OCI-LY3 (cell line): ENCODE data around the gene ZBED5.
"Not testable (repeated sequence)": the region's sequence is repeated elsewhere in the genome, so short reads cannot be mapped to it uniquely, and the experiment has no call there.

ENCODE experiments used
- H2AFZ ChIP-seq: fragments of 200-600, 300-600 bp; shearing (Covaris generic); 2 replicates; pipeline ENCODE4 v1.6.0; 2014; ENCODE audit warnings: antibody characterized with exemption, low read depth, low read length
- H3K27ac ChIP-seq: fragments of 200-600, 300-600 bp; sonication (generic); 2 replicates; pipeline ENCODE4 v1.5.1; 2014; ENCODE audit warnings: mild to moderate bottlenecking, low read length, moderate library complexity, mixed read lengths
- H3K27me3 ChIP-seq: fragments of 200-600, 300-600 bp; sonication (generic); 2 replicates; pipeline ENCODE4 v1.6.1; 2014; ENCODE audit warnings: low read depth, low read length, mixed read lengths
- H3K36me3 ChIP-seq: fragments of 200-600, 300-600 bp; sonication (generic); replicated peaks from 2 replicates; pipeline ENCODE3; 2014; ENCODE audit warnings: low read depth, low read length, mixed read lengths
- H3K4me1 ChIP-seq: fragments of 300-600, 200-600 bp; sonication (generic); 2 replicates; pipeline ENCODE4 v1.6.1; 2014; ENCODE audit warnings: low read length, mixed read lengths
- H3K4me2 ChIP-seq: fragments of 200-600, 300-600 bp; sonication (generic); 2 replicates; pipeline ENCODE4 v1.6.1; 2014; ENCODE audit warnings: low read length, mixed read lengths
- H3K4me3 ChIP-seq: fragments of 300-600, 200-600 bp; sonication (generic); 2 replicates; pipeline ENCODE4 v1.5.1; 2014; ENCODE audit warnings: antibody characterized with exemption, mild to moderate bottlenecking, low read length, moderate library complexity
- H3K79me2 ChIP-seq: fragments of 300-600, 200-600 bp; shearing (Covaris generic); 2 replicates; pipeline ENCODE4 v1.6.1; 2014; ENCODE audit warnings: mild to moderate bottlenecking, low read length, mixed read lengths
- H3K9ac ChIP-seq: fragments of 300-600, 200-600 bp; shearing (Covaris generic); 2 replicates; pipeline ENCODE4 v1.6.0; 2014; ENCODE audit warnings: mild to moderate bottlenecking, low read length, moderate library complexity
- H3K9me3 ChIP-seq: fragments of 200-600, 300-600 bp; shearing (Covaris generic); 2 replicates; pipeline ENCODE4 v1.6.1; 2014; ENCODE audit warnings: low read length, mixed read lengths; ENCODE audit not compliant: insufficient read depth
- H4K20me1 ChIP-seq: fragments of 200-600, 300-600 bp; sonication (generic); 2 replicates; pipeline ENCODE4 v1.6.1; 2016; ENCODE audit warnings: low read length, mixed read lengths; ENCODE audit not compliant: insufficient read depth
- EZH2phosphoT487 ChIP-seq: fragments of 200-600 bp; shearing (Covaris generic); IDR thresholded peaks from 2 replicates; pipeline ENCODE4 v1.6.1; 2018; ENCODE audit warnings: antibody characterized with exemption, mixed run types, low read depth
- TF ChIP-seq, protein P1 (sequence below): fragments of 200-600, 300-600 bp; sonication (generic); IDR thresholded peaks from 2 replicates; pipeline ENCODE4 v1.5.1; 2014; ENCODE audit warnings: antibody characterized with exemption, low read length, low read depth

Gene ZBED5

DNA sequence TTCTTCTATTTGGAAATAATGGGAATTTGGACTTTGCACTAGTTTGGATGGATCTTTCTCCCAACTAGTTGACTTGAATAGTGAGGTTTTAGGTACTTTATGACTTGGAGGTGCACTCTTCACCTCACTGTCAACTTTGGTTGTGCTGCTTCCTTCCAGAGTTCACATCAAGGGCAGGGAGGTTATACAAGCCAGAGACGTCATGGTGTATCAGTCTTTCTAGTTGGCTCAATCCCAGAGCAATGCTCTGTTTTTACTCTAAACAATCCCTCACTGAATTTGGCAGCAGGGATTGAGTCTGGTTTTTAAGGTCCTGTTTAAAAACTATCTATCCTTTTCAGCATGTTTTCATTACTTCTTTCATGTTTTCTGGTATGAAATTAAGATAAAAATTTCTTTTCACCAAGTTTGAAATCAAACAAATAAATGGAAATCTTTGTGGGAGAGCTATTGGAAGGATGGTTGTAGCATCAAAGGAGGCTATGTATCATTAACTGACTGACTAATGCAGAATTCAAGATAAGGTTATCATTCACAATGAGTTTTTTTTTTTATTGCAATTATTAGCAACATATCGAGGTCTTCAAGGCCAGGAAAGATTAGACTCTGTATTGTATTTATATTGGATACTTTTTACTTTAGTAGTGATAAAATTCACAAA lies 28.0 kb upstream of the ZBED5 start:
- H4K20me1 ChIP-seq, result no peaks in the 10 kb centered on the region
- no peak overlapping the region for H3K4me3 ChIP-seq
- no peaks in the 10 kb centered on the region for H3K9me3 ChIP-seq
- no peak overlapping the region for H3K4me2 ChIP-seq
- H3K36me3 ChIP-seq, result no peaks in the 10 kb centered on the region
- H3K9ac ChIP-seq, result no peak overlapping the region
- H3K4me1 ChIP-seq, result no peaks in the 10 kb centered on the region
- TF ChIP-seq, protein P1, sequence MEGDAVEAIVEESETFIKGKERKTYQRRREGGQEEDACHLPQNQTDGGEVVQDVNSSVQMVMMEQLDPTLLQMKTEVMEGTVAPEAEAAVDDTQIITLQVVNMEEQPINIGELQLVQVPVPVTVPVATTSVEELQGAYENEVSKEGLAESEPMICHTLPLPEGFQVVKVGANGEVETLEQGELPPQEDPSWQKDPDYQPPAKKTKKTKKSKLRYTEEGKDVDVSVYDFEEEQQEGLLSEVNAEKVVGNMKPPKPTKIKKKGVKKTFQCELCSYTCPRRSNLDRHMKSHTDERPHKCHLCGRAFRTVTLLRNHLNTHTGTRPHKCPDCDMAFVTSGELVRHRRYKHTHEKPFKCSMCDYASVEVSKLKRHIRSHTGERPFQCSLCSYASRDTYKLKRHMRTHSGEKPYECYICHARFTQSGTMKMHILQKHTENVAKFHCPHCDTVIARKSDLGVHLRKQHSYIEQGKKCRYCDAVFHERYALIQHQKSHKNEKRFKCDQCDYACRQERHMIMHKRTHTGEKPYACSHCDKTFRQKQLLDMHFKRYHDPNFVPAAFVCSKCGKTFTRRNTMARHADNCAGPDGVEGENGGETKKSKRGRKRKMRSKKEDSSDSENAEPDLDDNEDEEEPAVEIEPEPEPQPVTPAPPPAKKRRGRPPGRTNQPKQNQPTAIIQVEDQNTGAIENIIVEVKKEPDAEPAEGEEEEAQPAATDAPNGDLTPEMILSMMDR, result no peak
- no peak for TF ChIP-seq EZH2phosphoT487
- no peak overlapping the region for H3K27ac ChIP-seq
- no peaks in the 10 kb centered on the region for H3K27me3 ChIP-seq
- no peaks in the 10 kb centered on the region for H3K79me2 ChIP-seq
- no peak overlapping the region for H2AFZ ChIP-seq

DNA sequence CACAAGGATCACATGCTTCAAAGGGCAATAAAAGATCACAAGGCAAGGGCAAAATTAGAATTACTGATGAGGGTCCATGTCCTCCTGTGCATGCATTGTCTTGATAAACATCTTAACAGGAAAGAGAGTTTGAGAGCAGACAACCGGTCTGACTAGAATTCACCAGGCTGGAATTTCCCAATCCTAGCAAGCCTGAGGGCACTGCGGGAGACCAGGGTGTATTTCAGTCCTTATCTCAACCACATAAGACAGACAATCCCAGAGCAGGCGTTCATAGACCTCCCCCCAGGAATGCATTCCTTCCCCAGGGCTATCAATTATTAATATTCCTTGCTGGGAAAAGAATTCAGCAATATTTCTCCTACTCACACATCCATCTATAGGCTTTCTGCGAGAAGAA lies 26.4 kb upstream of the ZBED5 start:
- H3K27me3 ChIP-seq, H3K27ac ChIP-seq, H3K9ac ChIP-seq, H2AFZ ChIP-seq, H4K20me1 ChIP-seq, H3K4me1 ChIP-seq, H3K9me3 ChIP-seq, H3K79me2 ChIP-seq, H3K4me2 ChIP-seq, H3K36me3 ChIP-seq, H3K4me3 ChIP-seq: not testable (repeated sequence)

DNA sequence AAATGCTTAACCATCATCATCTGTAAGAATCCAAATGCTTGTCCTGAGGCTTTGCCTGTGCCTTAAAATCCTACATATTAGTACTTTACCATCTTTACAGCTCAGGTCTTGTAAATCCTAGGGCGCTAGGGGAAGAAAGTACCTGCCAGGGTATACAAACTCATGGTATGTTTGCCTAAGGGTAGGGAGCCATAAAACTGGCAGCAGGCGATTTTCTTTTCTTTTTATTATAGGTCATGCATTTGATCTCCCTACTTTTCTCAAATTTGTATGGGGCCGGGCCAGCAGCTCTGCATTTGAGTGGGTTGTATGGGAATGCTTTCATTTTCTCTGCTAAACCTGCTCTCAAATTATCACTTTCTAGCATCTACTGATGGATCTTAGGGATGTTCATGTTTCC lies 24.0 kb upstream of the ZBED5 start:
- H2AFZ ChIP-seq, result no peak overlapping the region
- H3K27ac ChIP-seq, result no peak overlapping the region
- H3K4me1 ChIP-seq, result 0 out of 2 replicates have a peak, but pooled peaks cover 2% of the 10 kb centered on the region
- no peak for TF ChIP-seq EZH2phosphoT487
- TF ChIP-seq, protein P1, result no peak
- no peak overlapping the region for H3K9ac ChIP-seq
- H3K9me3 ChIP-seq, result no peaks in the 10 kb centered on the region
- H3K4me2 ChIP-seq, result no peak overlapping the region
- no peaks in the 10 kb centered on the region for H3K27me3 ChIP-seq
- H3K36me3 ChIP-seq, result no peaks in the 10 kb centered on the region
- no peaks in the 10 kb centered on the region for H4K20me1 ChIP-seq
- no peak overlapping the region for H3K4me3 ChIP-seq
- no peaks in the 10 kb centered on the region for H3K79me2 ChIP-seq

DNA sequence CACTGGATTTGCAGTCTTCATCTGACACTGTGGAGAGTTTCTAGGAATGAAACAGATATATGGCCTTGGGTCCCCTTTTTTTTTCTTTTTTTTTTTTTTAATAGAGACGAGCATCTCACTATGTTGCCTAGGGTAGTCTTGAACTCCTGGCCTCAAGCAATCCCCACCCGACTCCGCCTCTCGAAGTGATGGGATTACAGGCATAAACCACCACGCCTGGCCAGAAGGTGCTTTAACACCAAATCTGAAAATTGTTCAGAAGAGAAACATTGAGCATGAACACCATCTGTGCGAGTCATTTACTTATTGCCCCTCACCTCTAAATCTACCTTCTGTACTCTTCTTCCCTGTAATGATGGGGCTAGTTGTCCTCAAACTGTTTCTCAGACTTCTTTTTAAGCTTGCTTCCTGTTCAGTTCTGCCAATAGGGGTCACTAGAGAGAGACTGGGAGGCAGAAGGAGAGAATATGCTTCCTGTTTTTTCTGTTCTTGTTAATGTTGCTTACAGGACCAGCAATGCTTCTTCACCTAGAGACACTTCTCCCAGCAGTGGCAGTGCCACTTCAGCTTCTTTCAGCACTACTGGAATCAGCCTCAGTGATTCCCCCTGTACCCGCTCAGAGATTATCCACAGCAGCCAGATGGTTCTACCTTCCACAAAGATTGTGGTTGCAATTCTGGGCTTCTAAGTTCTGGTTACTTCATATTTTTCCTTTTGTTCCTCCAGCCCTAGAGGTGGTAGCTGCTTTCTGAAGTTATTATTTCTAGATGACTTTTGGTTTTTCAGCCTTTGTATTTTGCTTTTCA lies 20.8 kb upstream of the ZBED5 start:
- no peaks in the 10 kb centered on the region for H3K27me3 ChIP-seq
- H3K36me3 ChIP-seq, result no peaks in the 10 kb centered on the region
- H3K4me2 ChIP-seq, result no peak overlapping the region
- H3K27ac ChIP-seq, result no peak overlapping the region
- H4K20me1 ChIP-seq, result no peaks in the 10 kb centered on the region
- 0 out of 2 replicates have a peak, but pooled peaks cover 2% of the 10 kb centered on the region for H3K4me1 ChIP-seq
- no peak overlapping the region for H3K4me3 ChIP-seq
- H3K9ac ChIP-seq, result no peak overlapping the region
- TF ChIP-seq, protein P1, result peak; percentile 75
- no peak for TF ChIP-seq EZH2phosphoT487
- no peaks in the 10 kb centered on the region for H3K9me3 ChIP-seq
- no peaks in the 10 kb centered on the region for H3K79me2 ChIP-seq
- H2AFZ ChIP-seq, result peak overlapping the region; percentile 63
